GM11168 (cell line): ENCODE results near the gene GPC2.
"Not testable (repeated sequence)": the region's sequence is repeated elsewhere in the genome, so short reads cannot be mapped to it uniquely, and the experiment has no call there.

Experiments used
- in situ Hi-C: fragments of 300-500 bp; cut with MboI; formaldehyde crosslinking; loops from one replicate; pipeline ENCODE4 v1.12.0; 2022; ENCODE audit warnings: low sequenced_read_pairs; ENCODE audit not compliant: unreplicated experiment

GPC2 gene

DNA sequence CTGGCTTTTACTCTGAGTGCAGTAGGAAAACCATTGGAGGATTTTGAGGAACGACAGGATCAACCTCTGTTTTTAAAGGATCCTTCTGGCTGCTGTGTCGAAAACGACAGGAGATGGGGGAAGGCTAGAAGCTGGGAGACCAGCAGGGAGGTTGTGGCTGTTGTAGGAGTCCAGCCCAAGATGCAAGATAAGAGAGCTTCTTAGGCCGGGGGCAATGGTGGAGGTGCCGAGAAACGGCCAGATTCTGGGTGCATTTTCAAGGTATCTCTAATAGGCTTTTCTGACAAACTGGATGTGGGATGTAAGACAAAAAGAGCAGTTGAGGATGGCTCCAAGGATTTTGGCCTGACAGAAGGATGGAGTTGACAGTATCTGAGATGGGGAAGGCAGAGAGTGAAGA, 32.3 kb upstream of the GPC2 start:
- in situ Hi-C loops: no loop called here

DNA sequence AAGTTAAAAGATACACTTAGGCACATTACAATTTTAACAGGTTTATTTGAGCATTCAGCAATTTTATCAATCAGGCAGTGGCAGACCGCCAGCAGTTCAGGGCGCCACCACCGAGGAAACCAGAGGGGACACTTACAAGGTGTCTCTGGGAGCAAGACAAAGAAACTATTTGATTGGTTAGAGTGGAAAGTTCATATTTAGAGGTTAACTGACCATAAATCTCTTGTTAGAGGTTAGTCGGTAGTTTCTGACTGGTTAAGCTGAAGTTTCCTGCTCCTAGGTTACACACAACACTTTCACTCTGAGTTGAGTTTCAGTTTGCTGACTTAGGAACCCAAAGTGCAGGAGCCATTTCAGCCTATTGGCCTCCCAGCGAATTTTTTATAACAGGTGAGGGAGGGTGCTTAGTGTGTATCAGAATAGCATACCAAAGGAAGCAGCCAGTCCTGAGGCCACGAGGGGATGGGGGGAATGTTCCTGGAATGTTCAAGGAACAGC, 31.8 kb upstream of the GPC2 start:
- in situ Hi-C loops: no loop called here

DNA sequence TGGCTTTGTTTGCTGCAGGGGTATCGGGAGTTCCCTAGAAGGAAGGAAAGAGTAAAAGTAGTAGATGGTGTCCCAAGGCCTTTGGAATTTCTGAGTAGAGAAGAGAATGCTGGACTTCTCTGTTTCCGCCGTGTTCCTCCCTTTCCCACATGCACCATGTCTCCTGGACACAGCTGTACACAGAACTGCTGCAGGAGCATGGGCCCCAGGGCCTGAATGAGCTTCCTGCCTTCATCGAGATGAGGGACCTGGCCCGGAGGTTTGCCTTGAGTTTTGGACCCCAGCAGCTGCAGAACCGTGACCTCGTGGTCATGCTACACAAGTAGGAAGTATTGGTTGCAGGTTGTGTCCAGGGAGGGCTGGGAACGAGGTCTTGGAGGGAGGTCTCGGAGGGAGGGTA, 27.3 kb upstream of the GPC2 start:
- in situ Hi-C loops: no loop called here

DNA sequence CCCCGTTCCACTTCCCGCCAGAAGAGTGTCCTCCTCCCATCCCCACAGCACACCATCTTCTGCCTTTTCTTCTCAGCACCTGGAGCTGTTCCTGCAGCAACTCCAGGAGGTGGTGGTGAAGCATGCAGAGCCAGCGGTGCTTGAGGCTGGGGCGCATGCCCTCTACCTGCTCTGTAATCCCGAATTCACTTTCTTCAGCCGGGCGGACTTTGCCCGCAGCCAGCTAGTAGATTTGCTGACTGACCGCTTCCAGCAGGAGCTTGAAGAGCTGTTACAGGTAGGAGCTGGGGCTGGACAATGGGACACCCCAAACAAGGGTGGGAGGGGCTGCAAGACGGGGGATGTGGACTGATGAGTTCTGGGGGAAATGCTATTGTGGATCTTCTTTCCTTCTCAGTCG, 23.5 kb upstream of the GPC2 start:
- in situ Hi-C loops: no loop called here

DNA sequence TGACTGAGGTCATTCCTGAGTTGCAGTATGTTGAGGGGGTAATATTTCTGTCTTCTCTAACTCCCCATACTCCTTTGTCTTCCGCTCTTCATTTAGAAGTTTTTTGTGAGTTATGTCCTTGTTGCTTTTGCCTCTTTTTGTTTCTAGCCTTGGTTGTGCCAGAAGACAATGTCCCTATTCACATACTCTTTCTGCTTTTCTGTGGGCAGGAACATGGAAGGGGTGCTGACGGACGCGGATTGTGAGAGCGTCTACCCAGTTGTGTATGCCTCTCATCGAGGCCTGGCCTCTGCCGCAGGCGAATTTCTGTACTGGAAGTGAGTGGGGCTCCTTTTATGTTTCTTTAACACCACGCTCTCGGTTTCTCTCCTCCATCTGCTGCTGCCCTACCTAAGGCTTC, 21.1 kb upstream of the GPC2 start:
- in situ Hi-C loops: no loop called here

DNA sequence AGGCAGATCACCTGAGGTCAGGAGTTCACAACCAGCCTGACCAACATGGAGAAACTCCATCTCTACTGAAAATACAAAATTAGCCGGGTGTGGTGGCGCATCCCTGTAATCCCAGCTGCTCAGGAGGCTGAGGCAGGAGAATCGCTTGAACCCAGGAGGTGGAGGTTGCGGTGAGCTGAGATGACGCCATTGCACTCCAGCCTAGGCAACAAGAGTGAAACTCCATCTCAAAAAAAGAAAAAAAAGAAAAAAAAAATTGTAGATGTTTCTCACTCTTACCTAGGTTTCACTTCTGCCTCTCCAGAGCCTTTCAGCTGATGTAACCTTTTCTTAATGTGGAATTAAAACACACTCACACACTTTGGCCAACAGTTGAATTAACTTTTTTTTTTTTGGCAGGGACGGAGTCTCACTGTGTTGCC, 18.7 kb upstream of the GPC2 start:
- in situ Hi-C loops: not testable (repeated sequence)

DNA sequence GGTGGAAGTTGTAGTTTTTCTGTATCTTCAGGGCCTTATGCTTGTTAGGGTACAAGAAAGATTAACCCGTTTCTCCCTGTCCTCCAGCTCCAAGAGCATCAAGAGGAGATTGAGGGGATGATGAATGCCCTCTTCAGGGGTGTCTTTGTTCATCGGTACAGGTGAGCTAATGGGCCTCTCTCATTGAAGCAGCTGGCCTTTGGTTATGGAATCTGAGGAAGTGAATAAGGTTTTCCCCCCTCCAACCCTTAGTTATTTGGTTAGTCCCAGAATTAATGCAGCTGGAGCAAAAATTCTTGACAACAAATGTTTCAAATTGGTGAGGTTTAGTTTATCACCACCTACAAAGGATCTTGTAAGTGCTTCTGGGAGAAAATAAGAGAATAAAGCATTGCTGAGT, 18.0 kb upstream of the GPC2 start:
- in situ Hi-C loops: no loop called here

DNA sequence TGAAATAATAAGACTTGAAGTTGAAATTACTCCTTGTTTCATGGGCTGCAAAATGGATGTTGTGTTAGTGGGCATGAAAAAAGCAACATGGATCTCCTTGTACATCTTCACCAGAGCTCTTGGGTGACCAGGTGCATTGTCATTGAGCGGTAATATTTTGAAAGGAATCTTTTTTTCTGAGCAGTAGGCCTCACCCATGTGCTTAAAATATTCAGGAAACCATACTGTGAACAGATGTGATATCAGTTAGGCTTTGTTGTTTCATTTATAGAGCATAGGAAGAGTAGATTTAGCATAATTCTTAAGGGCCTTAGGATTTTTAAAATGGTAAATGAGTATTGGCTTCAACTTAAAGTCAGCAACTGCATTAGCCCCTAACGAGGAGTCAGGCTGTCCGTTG, 15.8 kb upstream of the GPC2 start:
- in situ Hi-C loops: no loop called here

DNA sequence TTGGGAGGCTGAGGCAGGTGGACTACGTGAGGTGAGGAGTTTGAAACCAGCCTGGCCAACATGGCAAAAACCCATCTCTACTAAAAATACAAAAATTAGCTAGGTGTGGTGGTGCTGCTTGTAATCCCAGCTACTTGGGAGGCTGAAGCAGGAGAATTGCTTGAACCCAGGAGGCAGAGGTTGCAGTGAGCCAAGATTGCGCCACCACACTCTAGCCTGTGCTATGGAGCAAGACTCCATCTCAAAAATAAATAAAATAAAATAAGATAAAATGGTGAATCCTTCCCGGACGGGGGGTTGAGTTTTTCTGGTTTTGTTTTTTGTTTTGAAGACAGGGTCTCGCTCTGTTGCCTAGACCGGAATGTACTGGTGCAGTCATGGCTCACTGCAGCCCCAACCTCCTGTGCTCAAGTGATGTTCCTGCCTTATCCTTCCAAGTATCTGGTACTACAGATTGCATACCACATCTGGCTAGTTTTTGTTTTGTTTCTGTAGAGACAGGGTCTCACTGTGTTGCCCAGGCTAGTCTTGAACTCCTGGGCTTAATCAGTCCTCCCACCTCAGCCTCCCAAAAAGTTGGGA, 15.2 kb upstream of the GPC2 start:
- in situ Hi-C loops: not testable (repeated sequence)

DNA sequence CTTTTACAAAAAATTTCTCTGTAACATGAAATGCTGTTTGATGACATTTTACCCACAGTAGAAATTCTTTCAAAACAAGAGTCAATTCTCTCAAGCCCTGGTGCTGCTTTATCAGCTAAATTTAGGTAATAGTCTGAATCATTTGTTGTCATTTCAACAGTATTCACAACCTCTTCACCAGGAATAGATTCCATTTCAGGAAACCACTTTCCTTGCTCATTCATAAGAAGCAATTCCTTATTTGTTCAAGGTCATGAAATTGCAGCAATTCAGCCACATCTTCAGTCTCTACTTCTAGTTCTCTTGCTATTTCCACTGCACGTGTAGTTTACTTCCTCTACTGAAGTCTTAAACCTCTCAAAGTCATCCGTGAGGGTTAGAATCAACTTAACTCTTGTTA, 14.6 kb upstream of the GPC2 start:
- in situ Hi-C loops: no loop called here

DNA sequence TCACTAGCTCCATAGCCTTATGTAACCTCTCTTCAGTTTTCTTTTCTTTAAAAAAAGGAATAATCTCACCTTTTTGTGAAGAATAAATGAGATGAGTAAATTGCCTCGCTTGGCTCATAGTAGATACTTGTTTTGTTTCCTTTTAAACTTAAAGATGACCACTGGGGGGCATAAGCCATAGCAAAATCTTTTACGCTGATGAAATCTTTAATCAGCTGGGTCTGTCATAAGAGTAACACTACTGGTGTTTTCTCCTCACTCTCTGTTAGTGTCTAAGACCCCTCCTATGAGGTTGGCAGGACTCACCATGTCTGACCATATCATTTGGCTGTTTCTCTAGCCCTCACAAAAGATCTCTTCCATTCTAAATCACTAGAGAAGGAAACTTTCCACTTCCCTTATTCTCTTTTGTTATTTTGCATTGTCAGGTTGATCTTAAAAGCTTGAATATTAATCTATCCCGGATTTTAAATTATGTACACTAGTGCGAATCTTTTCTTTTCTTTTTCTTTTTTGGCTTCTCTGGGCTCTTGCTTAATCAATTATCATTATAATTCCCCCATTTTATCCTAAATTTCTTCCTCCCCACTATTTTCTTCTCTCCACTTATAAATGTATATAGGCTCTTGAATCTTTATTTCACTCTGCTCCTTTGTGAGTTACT, 13.0 kb upstream of the GPC2 start:
- in situ Hi-C loops: no loop called here

DNA sequence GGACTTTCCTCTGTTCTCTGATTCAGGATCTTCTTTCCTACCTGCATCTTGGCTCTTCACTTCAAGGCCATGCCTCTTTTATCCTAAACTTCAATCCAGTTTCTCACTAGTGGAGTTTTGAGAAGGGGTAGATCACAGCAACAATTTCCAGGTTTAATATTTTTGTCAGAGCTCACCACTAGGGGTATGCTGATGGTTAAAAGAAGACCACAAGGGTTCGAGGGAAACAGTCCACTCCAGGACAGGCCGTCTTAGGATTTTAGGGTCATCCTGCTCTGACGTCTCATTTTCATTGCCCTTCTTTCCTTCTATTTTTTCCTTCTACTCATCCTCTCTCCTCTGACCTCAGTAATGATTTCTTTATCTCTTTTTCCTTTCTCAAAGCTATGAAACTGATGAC, 11.9 kb upstream of the GPC2 start:
- in situ Hi-C loops: no loop called here

DNA sequence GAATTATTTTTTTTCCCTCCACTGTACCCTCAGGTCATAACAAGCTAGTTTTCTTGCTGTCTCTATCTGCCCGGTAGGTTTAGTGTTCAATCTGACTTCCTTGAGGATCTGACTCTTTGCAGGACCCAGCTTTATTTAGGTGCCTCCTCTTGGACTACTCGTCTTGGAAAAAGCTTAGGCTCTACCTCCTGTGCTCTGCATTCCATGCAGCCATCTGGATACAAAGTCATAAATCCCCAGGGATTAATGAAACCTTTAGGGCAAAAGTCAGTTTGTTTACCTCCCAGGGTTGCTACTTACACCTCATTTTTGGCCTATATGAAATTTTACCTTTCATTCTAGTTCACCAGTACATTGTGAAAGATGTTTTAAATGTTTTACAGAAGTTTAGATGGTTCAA, 8.5 kb upstream of the GPC2 start:
- in situ Hi-C loops: no loop called here

DNA sequence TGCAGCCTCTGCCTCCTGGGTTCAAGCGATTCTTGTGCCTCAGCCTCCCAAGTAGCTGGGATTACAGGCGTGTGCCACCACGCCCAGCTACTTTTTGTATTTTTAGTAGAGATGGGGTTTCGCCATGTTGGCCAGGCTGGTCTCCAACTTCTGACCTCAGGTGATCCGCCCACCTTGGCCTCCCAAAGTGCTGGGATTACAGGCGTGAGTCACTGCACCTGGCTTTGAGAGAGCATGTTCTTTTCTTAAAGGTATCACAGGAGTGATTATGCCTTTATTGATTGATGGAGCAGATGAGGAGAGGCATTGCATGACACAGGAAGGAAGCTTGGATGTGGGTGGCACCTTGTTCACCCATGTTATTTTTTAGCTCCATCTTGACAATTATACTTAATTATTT, 5.9 kb upstream of the GPC2 start:
- in situ Hi-C loops: not testable (repeated sequence)

DNA sequence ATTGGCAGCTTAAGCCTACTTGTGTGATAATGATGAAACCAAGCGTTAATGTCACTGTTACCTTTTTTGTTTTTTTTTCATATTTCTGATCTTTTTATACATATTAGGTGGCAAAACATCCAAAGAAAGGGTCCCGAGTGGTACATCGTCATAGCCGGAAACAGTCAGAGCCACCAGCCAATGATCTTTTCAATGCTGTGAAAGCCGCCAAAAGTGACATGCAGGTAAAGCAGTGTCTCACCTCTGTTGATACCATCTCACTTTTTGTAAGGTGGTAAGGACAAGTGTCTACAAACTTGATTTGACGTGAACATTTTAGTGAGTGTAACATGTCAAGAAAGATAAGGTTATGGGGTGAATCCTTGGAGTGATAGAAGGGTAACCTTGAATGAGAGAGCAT, 5.4 kb upstream of the GPC2 start:
- in situ Hi-C loops: not testable (repeated sequence)

DNA sequence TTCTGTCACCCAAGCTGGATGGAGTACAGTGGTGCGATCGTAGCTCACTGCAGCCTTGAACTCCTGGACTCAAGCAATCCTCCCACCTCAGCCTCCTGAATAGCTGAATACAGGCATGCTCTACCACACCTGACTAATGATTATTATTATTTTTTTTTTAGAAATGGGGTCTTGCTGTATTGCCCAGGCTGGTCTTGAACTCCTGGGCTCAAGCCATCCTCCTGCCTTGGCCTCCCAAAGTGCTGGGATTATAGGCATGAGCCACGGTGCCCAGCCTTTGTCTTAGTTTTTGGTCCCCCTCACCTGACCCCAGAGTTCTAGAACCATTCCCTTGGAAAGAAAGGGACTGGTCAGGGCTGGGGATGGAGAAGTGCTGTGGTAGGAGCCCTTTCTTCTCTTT, 2.9 kb upstream of the GPC2 start:
- in situ Hi-C loops: not testable (repeated sequence)

DNA sequence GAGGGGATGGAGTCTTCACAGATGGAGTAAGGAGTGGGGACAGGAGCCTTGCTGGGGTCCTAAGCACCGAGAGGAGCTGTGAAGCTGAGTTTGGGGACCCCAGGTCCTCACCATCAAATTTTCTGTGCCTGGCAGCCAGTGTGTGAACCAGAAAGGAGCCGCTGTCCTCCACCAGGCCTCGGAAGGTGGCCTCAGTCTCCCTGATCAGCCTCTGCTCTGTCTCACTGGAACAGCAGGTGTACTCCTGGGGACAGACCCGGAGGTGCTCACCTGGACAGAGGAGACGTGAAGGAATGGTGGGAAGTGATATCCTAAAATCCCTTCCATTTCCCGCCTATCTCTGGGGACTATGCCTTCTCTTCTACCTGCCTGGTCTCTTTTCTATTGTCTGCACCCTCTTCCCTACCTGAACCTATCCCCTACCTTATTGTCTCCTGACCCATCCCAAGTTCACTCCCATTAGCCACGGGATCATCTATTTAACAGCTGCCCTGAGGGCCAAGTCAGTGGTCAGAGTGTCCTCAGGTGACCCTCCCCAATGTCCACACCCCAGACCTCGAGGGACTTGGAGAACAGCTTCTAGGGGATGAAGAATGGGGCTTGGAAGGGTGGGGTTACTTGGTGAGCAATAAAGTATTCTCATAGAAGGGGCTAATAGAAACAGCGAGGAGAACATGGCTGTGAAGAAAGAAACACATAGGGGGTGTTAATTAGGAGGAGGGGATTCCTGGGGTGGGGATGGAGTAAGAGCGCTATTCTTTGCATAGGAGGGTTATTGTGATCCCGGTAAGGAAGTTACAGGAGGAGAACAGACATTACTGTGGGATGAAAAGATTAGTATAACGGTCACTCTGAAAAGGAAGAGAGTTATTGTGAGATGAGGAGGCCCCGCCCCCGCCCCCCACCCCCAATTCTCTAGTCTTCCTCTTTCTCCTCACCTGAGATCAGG, 811 bp downstream of the GPC2 start:
- in situ Hi-C loops: no loop called here

DNA sequence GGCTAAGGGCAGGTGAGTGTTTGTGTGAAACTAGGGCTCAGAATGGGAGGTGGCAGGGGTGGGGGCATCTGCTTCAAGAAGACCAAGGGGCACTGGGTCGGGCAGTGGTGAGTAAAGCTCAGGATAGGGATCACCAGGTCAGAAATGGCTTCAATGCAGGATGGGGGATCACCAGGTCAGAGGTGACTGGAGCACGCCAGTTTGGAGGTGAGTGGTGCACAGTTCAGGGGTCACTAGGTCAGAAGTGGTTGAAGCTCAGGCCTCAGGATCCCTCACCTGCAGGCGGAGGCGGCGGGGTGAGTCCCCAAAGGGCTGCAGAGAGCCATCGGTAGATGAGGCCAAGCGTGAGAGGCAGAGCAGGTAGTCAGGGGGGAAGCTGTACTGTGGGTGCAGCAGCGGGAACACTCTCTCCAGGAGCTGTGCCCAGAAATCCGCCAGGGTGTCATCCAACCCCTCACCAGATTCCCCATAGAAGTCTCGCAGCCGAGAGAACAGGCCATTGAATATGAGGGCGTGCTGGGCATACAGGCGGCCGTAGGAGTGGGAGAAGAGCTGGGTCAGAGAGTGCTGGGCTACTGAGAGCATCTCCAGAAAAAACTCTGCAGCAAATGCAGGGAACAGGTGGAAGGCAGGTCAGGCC, 1.8 kb downstream of the GPC2 start:
- in situ Hi-C loops: no loop called here

DNA sequence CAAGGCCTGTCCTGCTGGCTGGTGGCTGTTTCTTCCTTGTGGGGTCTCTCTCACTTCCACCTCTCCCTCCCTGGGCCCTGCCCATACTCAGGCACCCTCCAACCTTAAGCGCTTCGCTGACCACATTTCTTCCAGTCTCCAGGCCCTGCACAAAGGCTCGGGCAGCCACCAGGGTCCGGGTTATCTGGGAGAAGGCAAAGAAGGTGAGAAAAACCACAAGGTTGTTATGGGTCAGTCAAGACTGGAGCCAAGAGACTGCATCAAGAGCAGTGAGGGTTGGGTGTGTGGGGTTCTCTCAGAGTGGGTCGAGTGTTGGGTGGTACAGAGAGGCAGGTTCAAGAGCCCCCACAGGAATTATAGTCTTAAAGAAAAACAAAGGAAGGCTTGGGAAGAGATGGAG, 2.6 kb downstream of the GPC2 start:
- in situ Hi-C loops: no loop called here

DNA sequence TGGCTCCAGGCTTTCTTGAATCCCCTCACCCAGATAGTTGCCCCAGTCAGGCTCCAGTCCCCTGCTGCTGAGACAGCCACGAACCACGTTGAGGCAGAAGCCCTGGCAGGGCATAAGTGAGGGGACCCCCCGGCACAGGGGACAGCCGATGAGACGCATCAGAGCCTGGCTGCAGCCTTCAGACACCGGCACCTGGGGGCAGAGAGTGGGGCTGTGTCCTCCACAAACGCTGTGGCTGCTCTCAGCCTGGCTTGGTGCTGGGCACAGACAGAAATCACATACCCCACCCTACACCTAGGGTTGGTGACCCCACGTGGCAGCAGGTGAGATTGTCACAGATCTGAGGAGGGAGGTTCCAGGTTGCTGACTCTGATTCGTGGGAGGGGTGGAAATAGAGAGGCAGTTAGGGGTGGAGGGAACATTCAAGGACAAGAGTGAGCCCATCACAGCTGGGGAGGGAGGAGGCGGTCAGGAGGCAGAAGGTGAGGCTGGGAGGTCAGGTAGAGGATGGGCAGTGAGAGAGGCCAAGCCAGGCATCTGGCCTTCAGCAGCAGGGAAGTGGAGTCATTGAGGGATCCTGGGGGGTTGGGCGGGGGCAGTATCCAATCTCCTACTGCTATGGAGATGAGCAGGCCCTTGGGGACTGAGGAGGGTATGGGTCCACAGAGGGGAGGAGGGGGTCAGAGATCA, 3.2 kb downstream of the GPC2 start:
- in situ Hi-C loops: no loop called here
